KMS-11 (cell line): ENCODE results near the gene CAPS2.

Experiments
- H2AFZ ChIP-seq: fragments of 200-600 bp; sonication (generic); 2 replicates; pipeline ENCODE4 v1.6.1; 2016; ENCODE audit warnings: antibody characterized with exemption, mixed run types, low read depth
- H3K27ac ChIP-seq: fragments of 200-600 bp; sonication (generic); 2 replicates; pipeline ENCODE4 v1.6.1; 2016; ENCODE audit warnings: mild to moderate bottlenecking, mixed run types
- H3K27me3 ChIP-seq: fragments of 200-600 bp; sonication (generic); 2 replicates; pipeline ENCODE4 v1.6.1; 2017; ENCODE audit warnings: mild to moderate bottlenecking, low read depth, mixed run types, moderate library complexity; ENCODE audit not compliant: insufficient read depth
- H3K36me3 ChIP-seq: fragments of 200-600 bp; sonication (generic); 2 replicates; pipeline ENCODE4 v1.6.1; 2017; ENCODE audit warnings: mild to moderate bottlenecking, mixed run types; ENCODE audit not compliant: insufficient read depth
- H3K4me1 ChIP-seq: fragments of 200-600 bp; sonication (generic); 2 replicates; pipeline ENCODE4 v1.6.1; 2016; ENCODE audit warnings: mild to moderate bottlenecking, low read depth, mixed run types; ENCODE audit not compliant: poor library complexity, severe bottlenecking
- H3K4me2 ChIP-seq: fragments of 200-600 bp; sonication (generic); 2 replicates; pipeline ENCODE4 v1.7.0; 2016; ENCODE audit warnings: mild to moderate bottlenecking, mixed run types
- H3K4me3 ChIP-seq: fragments of 200-600 bp; sonication (generic); IDR thresholded peaks from 2 replicates; pipeline ENCODE4 v1.6.1; 2017; ENCODE audit warnings: low read depth, low read length, mixed read lengths; ENCODE audit not compliant: insufficient read depth
- H3K79me2 ChIP-seq: fragments of 200-600 bp; sonication (generic); 2 replicates; pipeline ENCODE4 v1.6.1; 2016; ENCODE audit warnings: low read depth, mixed run types; ENCODE audit not compliant: insufficient read depth
- H3K9ac ChIP-seq: fragments of 200-600 bp; sonication (generic); 2 replicates; pipeline ENCODE4 v1.6.1; 2016; ENCODE audit warnings: mild to moderate bottlenecking, mixed run types
- H4K20me1 ChIP-seq: fragments of 200-600 bp; sonication (generic); 2 replicates; pipeline ENCODE4 v1.6.1; 2016; ENCODE audit warnings: mild to moderate bottlenecking, mixed run types; ENCODE audit not compliant: insufficient read depth
- CTCF ChIP-seq: fragments of 200-600 bp; sonication (generic); conservative IDR thresholded peaks from 2 replicates; pipeline ENCODE4 v1.6.1; 2017; ENCODE audit warnings: low read depth, mild to moderate bottlenecking, antibody characterized with exemption, low read length, moderate library complexity, mixed read lengths

CAPS2 gene

GRCh38 chr12:75329918-75330826 lies at the start of gene CAPS2:
CAPS2 (minus strand) TSS chr12:75330324; CDS start chr12:75326498, 3,826 bp downstream.
- Histone ChIP-seq H4K20me1 (no peaks in the 10 kb centered on the region), H3K27me3 (no peaks in the 10 kb centered on the region), H3K27ac (peak within 1 kb of the TSS; percentile 13; the same call in 1 of the 2 replicates), H3K36me3 (no peaks in the 10 kb centered on the region), H3K4me2 (peak within 1 kb of the TSS; percentile 71), H3K79me2 (no peaks in the 10 kb centered on the region), H3K9ac (peak within 1 kb of the TSS; percentile 63), H2AFZ (peak within 1 kb of the TSS; percentile 92), H3K4me1 (peaks cover 28% of the 10 kb centered on the region), H3K4me3 (no peak within 1 kb of the TSS)
- TF ChIP-seq CTCF = no peak

GRCh38 chr12:75378354-75378753 lies 48.2 kb upstream of the CAPS2 start:
- Histone ChIP-seq H4K20me1 (no peaks in the 10 kb centered on the region), H3K27ac (no peak overlapping the region), H2AFZ (no peak overlapping the region), H3K36me3 (0 out of 2 replicates have a peak, but pooled peaks cover 3% of the 10 kb centered on the region), H3K4me2 (no peak overlapping the region), H3K79me2 (no peaks in the 10 kb centered on the region), H3K4me3 (no peak overlapping the region), H3K27me3 (no peaks in the 10 kb centered on the region), H3K4me1 (peaks cover 8% of the 10 kb centered on the region), H3K9ac (no peak overlapping the region)
- TF ChIP-seq CTCF = no peak

- Histone ChIP-seq H3K27ac (no peak overlapping the region), H3K4me1 (peaks cover 6% of the 10 kb centered on the region), H3K4me2 (no peak overlapping the region), H3K4me3 (no peak overlapping the region), H4K20me1 (no peaks in the 10 kb centered on the region), H2AFZ (no peak overlapping the region), H3K9ac (no peak overlapping the region), H3K36me3 (no peaks in the 10 kb centered on the region), H3K79me2 (no peaks in the 10 kb centered on the region), H3K27me3 (no peaks in the 10 kb centered on the region)
- no peak for TF ChIP-seq CTCF
These were observed 44.8 kb upstream of the CAPS2 start for GRCh38 chr12:75374971-75375370.

GRCh38 chr12:75366629-75367028 lies 36.5 kb upstream of the CAPS2 start:
- Histone ChIP-seq H2AFZ (no peak overlapping the region), H3K4me3 (no peak overlapping the region), H3K4me1 (peaks cover 33% of the 10 kb centered on the region), H3K27me3 (no peaks in the 10 kb centered on the region), H4K20me1 (no peaks in the 10 kb centered on the region), H3K79me2 (no peaks in the 10 kb centered on the region), H3K27ac (no peak overlapping the region), H3K36me3 (no peaks in the 10 kb centered on the region), H3K9ac (no peak overlapping the region), H3K4me2 (no peak overlapping the region)
- no peak for TF ChIP-seq CTCF
